IMR-90 (cell line): ENCODE measurements around the gene PLCB4.

Experiments used
- BHLHE40 ChIP-seq: fragments of 150-350 bp; IDR thresholded peaks from 2 replicates; pipeline ENCODE4 v1.6.1; 2016; ENCODE audit warnings: mild to moderate bottlenecking, low read depth, low read length
- CEBPB ChIP-seq: IDR thresholded peaks from 2 replicates; pipeline ENCODE4 v1.6.1; 2012; ENCODE audit warnings: low read depth, low read length, improper control_type of control experiment
- CHD1 ChIP-seq: IDR thresholded peaks from 2 replicates; pipeline ENCODE4 v1.6.1; 2012; ENCODE audit warnings: low read depth, low read length, improper control_type of control experiment
- MAFK ChIP-seq: IDR thresholded peaks from 2 replicates; pipeline ENCODE4 v1.6.1; 2012; ENCODE audit warnings: low read depth, low read length, improper control_type of control experiment
- MAZ ChIP-seq: IDR thresholded peaks from 2 replicates; pipeline ENCODE4 v1.6.1; 2012; ENCODE audit warnings: low read depth, mild to moderate bottlenecking, low read length, improper control_type of control experiment, moderate library complexity, borderline replicate concordance
- MXI1 ChIP-seq: IDR thresholded peaks from 2 replicates; pipeline ENCODE4 v1.6.1; 2012; ENCODE audit warnings: low read depth, mild to moderate bottlenecking, low read length, moderate library complexity, borderline replicate concordance
- NFE2L2 ChIP-seq: fragments of 150-350 bp; IDR thresholded peaks from 2 replicates; pipeline ENCODE4 v1.6.1; 2016; ENCODE audit warnings: low read depth, mild to moderate bottlenecking, low read length
- POLR2A ChIP-seq: IDR thresholded peaks from 2 replicates; pipeline ENCODE4 v1.6.1; 2012; ENCODE audit warnings: mild to moderate bottlenecking, low read depth, low read length
- RAD21 ChIP-seq: IDR thresholded peaks from 2 replicates; pipeline ENCODE4 v1.6.1; 2012; ENCODE audit warnings: low read length, improper control_type of control experiment
- RCOR1 ChIP-seq: IDR thresholded peaks from 2 replicates; pipeline ENCODE4 v1.6.1; 2012; ENCODE audit warnings: mild to moderate bottlenecking, low read length, improper control_type of control experiment; ENCODE audit not compliant: insufficient replicate concordance
- RFX5 ChIP-seq: IDR thresholded peaks from 2 replicates; pipeline ENCODE4 v1.8.0; 2012; ENCODE audit warnings: low read depth, mild to moderate bottlenecking, low read length, moderate library complexity
- SMC3 ChIP-seq: fragments of 150-350 bp; IDR thresholded peaks from 2 replicates; pipeline ENCODE4 v1.6.1; 2016; ENCODE audit warnings: low read depth, mild to moderate bottlenecking, antibody characterized with exemption, low read length, moderate library complexity
- TF ChIP-seq, protein P1 (sequence below): conservative IDR thresholded peaks from 2 replicates; pipeline ENCODE4 v1.5.1; 2012; ENCODE audit warnings: mild to moderate bottlenecking, low read depth, low read length, improper control_type of control experiment
- TF ChIP-seq, protein P2 (sequence below): fragments of 150-350 bp; IDR thresholded peaks from 2 replicates; pipeline ENCODE4 v1.6.1; 2017; ENCODE audit warnings: mild to moderate bottlenecking, antibody characterized with exemption, low read length, low read depth

GRCh38 chr20:9262653-9263194 lies 193.8 kb downstream of the PLCB4 start:
- TF ChIP-seq POLR2A: no peak
- TF ChIP-seq NFE2L2: no peak
- TF ChIP-seq, protein P1, sequence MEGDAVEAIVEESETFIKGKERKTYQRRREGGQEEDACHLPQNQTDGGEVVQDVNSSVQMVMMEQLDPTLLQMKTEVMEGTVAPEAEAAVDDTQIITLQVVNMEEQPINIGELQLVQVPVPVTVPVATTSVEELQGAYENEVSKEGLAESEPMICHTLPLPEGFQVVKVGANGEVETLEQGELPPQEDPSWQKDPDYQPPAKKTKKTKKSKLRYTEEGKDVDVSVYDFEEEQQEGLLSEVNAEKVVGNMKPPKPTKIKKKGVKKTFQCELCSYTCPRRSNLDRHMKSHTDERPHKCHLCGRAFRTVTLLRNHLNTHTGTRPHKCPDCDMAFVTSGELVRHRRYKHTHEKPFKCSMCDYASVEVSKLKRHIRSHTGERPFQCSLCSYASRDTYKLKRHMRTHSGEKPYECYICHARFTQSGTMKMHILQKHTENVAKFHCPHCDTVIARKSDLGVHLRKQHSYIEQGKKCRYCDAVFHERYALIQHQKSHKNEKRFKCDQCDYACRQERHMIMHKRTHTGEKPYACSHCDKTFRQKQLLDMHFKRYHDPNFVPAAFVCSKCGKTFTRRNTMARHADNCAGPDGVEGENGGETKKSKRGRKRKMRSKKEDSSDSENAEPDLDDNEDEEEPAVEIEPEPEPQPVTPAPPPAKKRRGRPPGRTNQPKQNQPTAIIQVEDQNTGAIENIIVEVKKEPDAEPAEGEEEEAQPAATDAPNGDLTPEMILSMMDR: no peak
- TF ChIP-seq RFX5: no peak
- TF ChIP-seq MAZ: no peak
- TF ChIP-seq SMC3: no peak
- TF ChIP-seq BHLHE40: no peak
- TF ChIP-seq CEBPB: no peak
- TF ChIP-seq RAD21: no peak
- no peak for TF ChIP-seq RCOR1
- no peak for TF ChIP-seq MXI1
- TF ChIP-seq MAFK: no peak
- no peak for TF ChIP-seq CHD1
- TF ChIP-seq, protein P2, sequence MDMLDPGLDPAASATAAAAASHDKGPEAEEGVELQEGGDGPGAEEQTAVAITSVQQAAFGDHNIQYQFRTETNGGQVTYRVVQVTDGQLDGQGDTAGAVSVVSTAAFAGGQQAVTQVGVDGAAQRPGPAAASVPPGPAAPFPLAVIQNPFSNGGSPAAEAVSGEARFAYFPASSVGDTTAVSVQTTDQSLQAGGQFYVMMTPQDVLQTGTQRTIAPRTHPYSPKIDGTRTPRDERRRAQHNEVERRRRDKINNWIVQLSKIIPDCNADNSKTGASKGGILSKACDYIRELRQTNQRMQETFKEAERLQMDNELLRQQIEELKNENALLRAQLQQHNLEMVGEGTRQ: peak; percentile 40; the same call in 1 of the 2 replicates
